Endodermal cell (in vitro differentiated cells): ENCODE data around the gene STXBP6. TPM values are rescaled to one million over a fixed set of nuclear protein-coding genes. Genes with fewer than 3 reads are reported as not detected.

ENCODE experiments used
- DNase-seq: peaks from one replicate; pipeline ENCODE4 v3.0.0-alpha.2; 2017
- H3K27ac ChIP-seq: 2 replicates; pipeline ENCODE4 v1.5.1; 2013; ENCODE audit warnings: mild to moderate bottlenecking, low read depth, low read length, moderate library complexity
- H3K27me3 ChIP-seq: 2 replicates; pipeline ENCODE4 v1.6.1; 2013; ENCODE audit warnings: mild to moderate bottlenecking, low read length, moderate library complexity; ENCODE audit not compliant: insufficient read depth, control insufficient read depth, poor library complexity, severe bottlenecking
- H3K36me3 ChIP-seq: 2 replicates; pipeline ENCODE4 v1.7.0; 2013; ENCODE audit warnings: mild to moderate bottlenecking, low read length, moderate library complexity; ENCODE audit not compliant: control insufficient read depth, insufficient read depth
- H3K4me1 ChIP-seq: one replicate; pipeline ENCODE4 v1.7.0; 2013; ENCODE audit warnings: low read length; ENCODE audit not compliant: control insufficient read depth, insufficient read depth
- H3K4me3 ChIP-seq: 2 replicates; pipeline ENCODE4 v1.5.1; 2013; ENCODE audit warnings: mild to moderate bottlenecking, low read length, moderate library complexity
- H3K9ac ChIP-seq: 2 replicates; pipeline ENCODE4 v1.6.1; 2013; ENCODE audit warnings: mild to moderate bottlenecking, low read length, moderate library complexity; ENCODE audit not compliant: poor library complexity, severe bottlenecking; ENCODE audit errors: extremely low read depth
- H3K9me3 ChIP-seq: 2 replicates; pipeline ENCODE4 v1.6.1; 2013; ENCODE audit warnings: mild to moderate bottlenecking, low read length, moderate library complexity; ENCODE audit not compliant: control insufficient read depth
- H3K27ac Mint-ChIP-seq: 2 replicates; pipeline ENCODE4 v1.8.0; 2020; ENCODE audit warnings: mixed read lengths
- H3K27me3 Mint-ChIP-seq: 2 replicates; pipeline ENCODE4 v1.8.0; 2021; ENCODE audit warnings: mild to moderate bottlenecking, mixed read lengths; ENCODE audit not compliant: insufficient read depth
- H3K36me3 Mint-ChIP-seq: 2 replicates; pipeline ENCODE4 v1.8.0; 2020; ENCODE audit warnings: low read depth, mixed read lengths
- H3K4me1 Mint-ChIP-seq: 2 replicates; pipeline ENCODE4 v1.8.0; 2020; ENCODE audit warnings: mixed read lengths
- H3K4me3 Mint-ChIP-seq: 2 replicates; pipeline ENCODE4 v1.8.0; 2020; ENCODE audit warnings: mild to moderate bottlenecking, moderate library complexity, mixed read lengths
- H3K9me3 Mint-ChIP-seq: 2 replicates; pipeline ENCODE4 v1.8.0; 2020; ENCODE audit warnings: mild to moderate bottlenecking, mixed read lengths
- CTCF ChIP-seq: fragments of 200-600 bp; sonication (generic); conservative IDR thresholded peaks from 2 replicates; pipeline ENCODE4 v1.5.0; 2021; ENCODE audit warnings: antibody characterized with exemption, mild to moderate bottlenecking
- WGBS, 2 experiments: methylation state at CpG; one replicate each; pipeline versions ENCODE4 v1.1.5 to v1.1.7; 2013; ENCODE audit warnings: missing lambda C conversion rate in 2 of 2, mixed read lengths in 1 of 2; ENCODE audit not compliant: insufficient coverage in 1 of 2, insufficient read length in 1 of 2; 5-methylcytosine and 5-hydroxymethylcytosine counted together
- total RNA-seq, 2 donors: library from RNA; stranded (reverse); fragmentation: NEBNext Ultra II Directional in 1 of 2; extraction: Animal tissue kit (Norgen Biotek cat#: 25700) in 1 of 2; gene quantifications; 2 replicates in 1 of 2; 3 replicates in 1 of 2; pipeline ENCODE4 v1.2.1, GENCODE V29; 2021

STXBP6 gene
- total RNA-seq, 2 donors from 2014 or later, result 0.64 to 1.5 TPM

DNA sequence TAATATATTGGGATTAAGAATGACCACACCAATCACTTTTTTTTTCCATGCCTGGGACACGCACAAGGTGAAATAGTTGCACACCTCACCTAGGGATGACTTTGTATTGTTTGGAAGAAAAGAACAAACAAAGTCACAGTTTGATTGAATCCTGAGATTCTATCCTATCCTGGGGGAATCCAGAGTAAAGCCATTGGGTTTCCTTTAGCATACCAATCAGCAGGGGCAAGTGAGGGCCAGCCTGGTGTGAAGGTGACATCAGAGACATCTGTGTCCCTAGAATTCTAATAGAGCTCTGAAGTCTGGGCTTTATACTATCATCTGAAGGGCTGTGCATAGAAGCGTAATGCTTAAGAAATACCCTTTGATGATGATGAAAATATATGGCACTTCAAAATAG lies 199.9 kb downstream of the STXBP6 start:
- Histone ChIP-seq H3K27me3 (no peaks in the 10 kb centered on the region), H3K36me3 (no peaks in the 10 kb centered on the region), H3K4me1 (peaks cover 3% of the 10 kb centered on the region), H3K27ac (no peak overlapping the region), H3K9ac (no peak overlapping the region), H3K9me3 (no peaks in the 10 kb centered on the region), H3K4me3 (no peak overlapping the region)
- H3K27ac Mint-ChIP-seq, result no peak overlapping the region
- WGBS, 2 experiments, result 93% methylated on average over 2 of the region's 2 CpGs; no CpG with 5 or more reads in 1 of the 2 experiments
- peaks cover 2% of the 10 kb centered on the region for H3K27me3 Mint-ChIP-seq
- no peak overlapping the region for H3K4me3 Mint-ChIP-seq
- no peaks in the 10 kb centered on the region for H3K9me3 Mint-ChIP-seq
- peaks cover 15% of the 10 kb centered on the region for H3K4me1 Mint-ChIP-seq
- TF ChIP-seq CTCF, result no peak
- H3K36me3 Mint-ChIP-seq, result no peaks in the 10 kb centered on the region
- DNase-seq, result no peak

GRCh38 chr14:24849471-24849870 lies 200.5 kb downstream of the STXBP6 start:
- peaks cover 3% of the 10 kb centered on the region for H3K4me1 ChIP-seq
- H3K36me3 Mint-ChIP-seq, result no peaks in the 10 kb centered on the region
- no peaks in the 10 kb centered on the region for H3K27me3 ChIP-seq
- TF ChIP-seq CTCF, result no peak
- no peaks in the 10 kb centered on the region for H3K9me3 Mint-ChIP-seq
- H3K4me3 Mint-ChIP-seq, result no peak overlapping the region
- WGBS, 2 experiments, result 82 to 90% methylated on average over 1 to 2 of the region's 2 CpGs
- H3K36me3 ChIP-seq, result no peaks in the 10 kb centered on the region
- H3K9me3 ChIP-seq, result no peaks in the 10 kb centered on the region
- H3K27me3 Mint-ChIP-seq, result peaks cover 2% of the 10 kb centered on the region
- no peak overlapping the region for H3K9ac ChIP-seq
- no peak overlapping the region for H3K27ac Mint-ChIP-seq
- H3K4me3 ChIP-seq, result no peak overlapping the region
- no peak overlapping the region for H3K27ac ChIP-seq
- no peak for DNase-seq
- H3K4me1 Mint-ChIP-seq, result peaks cover 15% of the 10 kb centered on the region

DNA sequence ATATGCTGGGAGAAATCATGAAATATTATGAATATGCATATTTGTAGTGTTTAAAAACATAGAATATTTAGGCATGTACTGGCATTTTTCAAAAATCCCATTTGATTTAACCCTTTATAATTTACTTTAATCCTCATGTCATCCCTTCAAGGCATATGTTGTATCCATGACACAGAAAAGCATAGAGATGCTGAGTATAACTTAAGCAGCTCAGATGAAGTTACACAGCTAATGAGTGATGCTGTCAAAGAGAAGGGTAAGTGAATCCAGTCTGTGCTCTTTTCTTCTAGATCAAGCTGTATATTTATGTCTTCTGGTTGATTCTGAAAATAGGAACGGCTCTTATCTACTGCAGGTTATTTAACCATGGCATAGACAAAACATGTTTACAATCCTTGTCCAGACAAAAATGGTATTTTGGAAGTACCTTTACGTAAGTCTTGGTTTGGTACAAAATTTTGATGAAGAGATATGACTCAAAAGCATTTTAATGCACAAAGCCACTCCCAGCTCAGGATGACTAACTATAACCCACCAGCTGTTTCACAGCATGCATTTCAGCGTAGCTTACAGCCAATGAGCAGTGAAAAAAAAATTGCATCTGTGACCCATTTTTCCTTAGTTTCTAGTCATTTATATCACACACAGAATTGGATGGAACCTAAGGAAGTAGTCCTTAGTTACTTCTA lies 201.7 kb downstream of the STXBP6 start:
- Histone ChIP-seq H3K4me3 (no peak overlapping the region), H3K36me3 (no peaks in the 10 kb centered on the region), H3K27ac (no peak overlapping the region), H3K9me3 (no peaks in the 10 kb centered on the region), H3K27me3 (no peaks in the 10 kb centered on the region), H3K9ac (no peak overlapping the region), H3K4me1 (peaks cover 6% of the 10 kb centered on the region)
- Mint-ChIP-seq H3K4me1 (peaks cover 19% of the 10 kb centered on the region), H3K27ac (no peak overlapping the region), H3K9me3 (no peaks in the 10 kb centered on the region), H3K36me3 (no peaks in the 10 kb centered on the region), H3K27me3 (peaks cover 2% of the 10 kb centered on the region), H3K4me3 (no peak overlapping the region)
- 85 to 92% methylated on average over 2 to 3 of the region's 3 CpGs for WGBS, 2 experiments
- TF ChIP-seq CTCF, result no peak
- DNase-seq, result no peak
